B cell (primary cell): Measurements from ENCODE around the gene RPH3AL. TPM values are rescaled to one million over a fixed set of nuclear protein-coding genes. Genes with fewer than 3 reads are reported as not detected.

Experiments
- ATAC-seq: fragments of 200-7000 bp; cut with Tn5 transposase; one replicate; pipeline ENCODE4 v1.10.0; 2021; ENCODE audit warnings: low read depth, mild to moderate bottlenecking, moderate number of reproducible peaks, moderate library complexity
- CTCF ChIA-PET: fragments of 350-600 bp; sonication (Branson Sonifier 250); formaldehyde crosslinking; loops from one replicate; lab custom pipeline; 2021; ENCODE audit warnings: antibody characterized with exemption, inconsistent platforms; lab: Charles Lee
- POLR2A ChIA-PET: fragments of 350-600 bp; sonication (Branson Sonifier 250); formaldehyde crosslinking; loops from one replicate; lab custom pipeline; 2021; ENCODE audit warnings: antibody characterized with exemption; lab: Charles Lee
- DNase-seq: peaks from one replicate; pipeline ENCODE4 v3.0.0; 2013
- H2AFZ ChIP-seq: 2 replicates; pipeline ENCODE4 v1.6.1; 2012; ENCODE audit warnings: mild to moderate bottlenecking, low read depth, low read length; ENCODE audit not compliant: insufficient read depth, poor library complexity, severe bottlenecking
- H3K27ac ChIP-seq, 2 donors: 1 replicate in 1 of 2; 2 replicates in 1 of 2; pipeline ENCODE4 v1.5.1; 2012 to 2013; ENCODE audit warnings: low read length in 2 of 2, mild to moderate bottlenecking in 2 of 2, moderate library complexity in 1 of 2
- H3K27me3 ChIP-seq, 4 experiments: fragments of 200-600 bp in 1 of 4; sonication (generic) in 1 of 4; replicated peaks in 1 of 4; 1 replicate in 2 of 4; 2 replicates in 2 of 4; pipeline versions ENCODE4 v1.6.1 to v1.7.0; 2013 to 2016; ENCODE audit warnings: low read length in 3 of 4, mild to moderate bottlenecking in 2 of 4, mixed read lengths in 1 of 4, moderate library complexity in 1 of 4; ENCODE audit not compliant: insufficient read depth in 4 of 4, control insufficient read depth in 3 of 4; ENCODE audit errors: control extremely low read depth in 1 of 4
- H3K36me3 ChIP-seq, 2 experiments: replicated peaks in 1 of 2; 1 replicate in 1 of 2; 2 replicates in 1 of 2; pipeline versions ENCODE4 v1.6.1 to v1.7.1; 2013; ENCODE audit warnings: low read length in 1 of 2; ENCODE audit not compliant: insufficient read depth in 2 of 2, control insufficient read depth in 1 of 2; ENCODE audit errors: control extremely low read depth in 1 of 2, extremely low read depth in 1 of 2
- H3K4me1 ChIP-seq, 2 donors: fragments of 200-600 bp in 1 of 2; sonication (generic) in 1 of 2; 1 replicate in 1 of 2; 2 replicates in 1 of 2; pipeline versions ENCODE4 v1.5.1 to v1.6.1; 2013 to 2017; ENCODE audit warnings: low read length in 2 of 2; ENCODE audit not compliant: control insufficient read depth in 2 of 2, insufficient read depth in 2 of 2
- H3K4me2 ChIP-seq: replicated peaks from 2 replicates; pipeline ENCODE3; 2012; ENCODE audit warnings: mild to moderate bottlenecking, low read depth, low read length; ENCODE audit not compliant: poor library complexity, severe bottlenecking
- H3K4me3 ChIP-seq, 5 experiments: fragments of 200-600 bp in 1 of 5; sonication (generic) in 1 of 5; 1 replicate in 3 of 5; 2 replicates in 2 of 5; pipeline versions ENCODE4 v1.5.1 to v1.7.0; 2011 to 2016; ENCODE audit warnings: low read length in 4 of 5, mild to moderate bottlenecking in 4 of 5, low read depth in 2 of 5, control low read depth in 1 of 5, moderate library complexity in 1 of 5; ENCODE audit not compliant: insufficient read depth in 1 of 5; ENCODE audit errors: control extremely low read depth in 1 of 5, extremely low read depth in 1 of 5
- H3K79me2 ChIP-seq: fragments of 200-600 bp; sonication (generic); one replicate; pipeline ENCODE4 v1.6.0; 2016; ENCODE audit warnings: low read length; ENCODE audit not compliant: control insufficient read depth, insufficient read depth
- H3K9ac ChIP-seq: fragments of 200-600 bp; sonication (generic); 2 replicates; pipeline ENCODE4 v1.6.1; 2017; ENCODE audit warnings: mild to moderate bottlenecking, low read length, moderate library complexity
- H3K9me3 ChIP-seq, 3 donors: one replicate each; pipeline versions ENCODE4 v1.6.1 to v1.7.1; 2013; ENCODE audit warnings: low read length in 2 of 3; ENCODE audit not compliant: control insufficient read depth in 2 of 3, insufficient read depth in 1 of 3; ENCODE audit errors: control extremely low read depth in 1 of 3
- H4K20me1 ChIP-seq: 2 replicates; pipeline ENCODE4 v1.6.0; 2012; ENCODE audit warnings: mild to moderate bottlenecking, low read length; ENCODE audit not compliant: insufficient read depth, control insufficient read depth, poor library complexity, severe bottlenecking
- H3K27ac Mint-ChIP-seq: one replicate; pipeline ENCODE4 v1.8.0; 2021; ENCODE audit warnings: mixed read lengths
- H3K27me3 Mint-ChIP-seq: one replicate; pipeline ENCODE4 v1.8.0; 2021; ENCODE audit warnings: mixed read lengths
- H3K4me1 Mint-ChIP-seq: one replicate; pipeline ENCODE4 v1.8.0; 2021; ENCODE audit warnings: mixed read lengths
- H3K4me3 Mint-ChIP-seq: one replicate; pipeline ENCODE4 v1.8.0; 2021; ENCODE audit warnings: mixed read lengths
- H3K9me3 Mint-ChIP-seq: one replicate; pipeline ENCODE4 v1.8.0; 2022; ENCODE audit warnings: mixed read lengths; ENCODE audit not compliant: insufficient read depth
- CTCF ChIP-seq: fragments of 200-600 bp; IDR thresholded peaks from one replicate; pipeline ENCODE4 v1.8.0; 2022; ENCODE audit warnings: antibody characterized with exemption, mild to moderate bottlenecking
- EZH2 ChIP-seq: IDR thresholded peaks from 2 replicates; pipeline ENCODE4 v1.6.1; 2012; ENCODE audit warnings: borderline replicate concordance, low read depth, mild to moderate bottlenecking, moderate library complexity, low read length; ENCODE audit not compliant: insufficient read depth, poor library complexity, severe bottlenecking
- WGBS: methylation state at CpG from one replicate; pipeline ENCODE4 v1.1.5; 2013; ENCODE audit warnings: missing lambda C conversion rate; ENCODE audit not compliant: insufficient coverage; 5-methylcytosine and 5-hydroxymethylcytosine counted together
- intact Hi-C: fragments of 100-400 bp; cut with micrococcal nuclease; formaldehyde crosslinking; loops from one replicate; pipeline ENCODE4 v1.10.0; 2022
- polyA plus RNA-seq: library from polyadenylated mRNA; depleted of rRNA; stranded (reverse); fragments of >200 nt; gene quantifications from 2 replicates; pipeline ENCODE4 v1.2.3, GENCODE V29; 2012
- total RNA-seq, 2 donors: library from RNA; stranded (reverse); fragments of 120-200 nt in 1 of 2; gene quantifications; 1 replicate in 1 of 2; 2 replicates in 1 of 2; pipeline versions ENCODE4 v1.2.3 to v1.2.4, GENCODE V29; 2013 to 2022

Gene RPH3AL
- total and polyA plus RNA-seq, 2 donors (not counting 1 experiment from before 2014, with no cell fraction given): 10.8 to 13.3 TPM

GRCh38 chr17:347309-347899 lies 5.2 kb downstream of the RPH3AL start:
- Histone ChIP-seq H3K79me2 (no peaks in the 10 kb centered on the region), H2AFZ (no peak overlapping the region), H4K20me1 (no peaks in the 10 kb centered on the region), H3K4me3 (no peak overlapping the region), H3K4me2 (no peak overlapping the region), H3K9me3 (no peaks in the 10 kb centered on the region), H3K9ac (no peak overlapping the region), H3K27me3 (no peaks in the 10 kb centered on the region), H3K36me3 (no peaks in the 10 kb centered on the region), H3K27ac (no peak overlapping the region), H3K4me1 (no peaks in the 10 kb centered on the region)
- DNase-seq (no peak), ATAC-seq (no peak)
- peaks cover 7% of the 10 kb centered on the region for H3K9me3 Mint-ChIP-seq
- H3K4me3 Mint-ChIP-seq: no peak overlapping the region
- ChIA-PET POLR2A (no interaction called here), CTCF (no interaction called here)
- no peak for TF ChIP-seq EZH2
- no peak for TF ChIP-seq CTCF
- H3K4me1 Mint-ChIP-seq: no peaks in the 10 kb centered on the region
- no peak overlapping the region for H3K27ac Mint-ChIP-seq
- intact Hi-C loops: no loop called here
- 60% methylated on average over 1 of the region's 5 CpGs for WGBS
- peaks cover 28% of the 10 kb centered on the region for H3K27me3 Mint-ChIP-seq

- Mint-ChIP-seq H3K27ac (no peak overlapping the region), H3K27me3 (peaks cover 23% of the 10 kb centered on the region), H3K4me3 (no peak overlapping the region), H3K9me3 (peaks cover 7% of the 10 kb centered on the region), H3K4me1 (no peaks in the 10 kb centered on the region)
- whole genome bisulfite sequencing: no CpG with 5 or more reads among the region's 12 CpGs
- no peak overlapping the region for H2AFZ ChIP-seq
- H3K4me1 ChIP-seq: no peaks in the 10 kb centered on the region
- no peaks in the 10 kb centered on the region for H3K9me3 ChIP-seq
- H3K36me3 ChIP-seq: no peaks in the 10 kb centered on the region
- no peak overlapping the region for H3K4me2 ChIP-seq
- H3K79me2 ChIP-seq: no peaks in the 10 kb centered on the region
- no peaks in the 10 kb centered on the region for H4K20me1 ChIP-seq
- no peak for TF ChIP-seq CTCF
- TF ChIP-seq EZH2: no peak
- POLR2A ChIA-PET: no interaction called here
- H3K27me3 ChIP-seq: no peaks in the 10 kb centered on the region
- CTCF ChIA-PET: no interaction called here
- H3K4me3 ChIP-seq: no peak overlapping the region
- no peak overlapping the region for H3K9ac ChIP-seq
- ATAC-seq: no peak
- intact Hi-C loops: no loop called here
- H3K27ac ChIP-seq: no peak overlapping the region
- DNase-seq: no peak
These were observed 6.4 kb downstream of the RPH3AL start for GRCh38 chr17:345992-346785.
